HCT116 (cell line): ENCODE data around the gene IPCEF1. TPM values are rescaled to one million over a fixed set of nuclear protein-coding genes. Genes with fewer than 3 reads are reported as not detected.

Source experiments
- ATAC-seq: fragments of 200-7000 bp; cut with Tn5 transposase; 2 replicates; pipeline ENCODE4 v1.9.1; 2020; ENCODE audit warnings: mild to moderate bottlenecking, moderate library complexity
- BruUV-seq: library from RNA; stranded (reverse); fragments of 400-500 nt; replicated peaks from 2 replicates; lab custom pipeline; 2021; lab: Mats Ljungman, UMichigan
- CTCF ChIA-PET: fragments of 300-600 bp; sonication (Branson Sonifier 250); formaldehyde crosslinking; loops from one replicate; lab custom pipeline; 2021; ENCODE audit warnings: antibody characterized with exemption; lab: Charles Lee
- POLR2A ChIA-PET: fragments of 300-600, 350-600 bp; sonication (Branson Sonifier 250); formaldehyde crosslinking; loops from one replicate; lab custom pipeline; 2021; ENCODE audit warnings: antibody characterized with exemption; lab: Charles Lee
- RAD21 ChIA-PET, 2 experiments: fragments of 300-600 bp; sonication (Branson Sonifier 250); formaldehyde crosslinking; loops; one replicate each; lab custom pipeline; 2023; ENCODE audit warnings: low total read pairs in 2 of 2; ENCODE audit not compliant: uncharacterized antibody in 2 of 2, unreplicated experiment in 2 of 2, low non-redundant PET in 1 of 2; lab: Charles Lee
- DNase-seq: peaks from one replicate; pipeline ENCODE4 v3.0.0-alpha.2; 2010; ENCODE audit warnings: low read depth, low spot score
- H2AFZ ChIP-seq: fragments of 200-600 bp; shearing (Covaris generic), sonication (generic); 2 replicates; pipeline ENCODE4 v1.6.1; 2017; ENCODE audit warnings: low read depth, mixed run types, mixed read lengths, antibody characterized with exemption, low read length; ENCODE audit not compliant: poor library complexity, severe bottlenecking
- H3K27ac ChIP-seq: 2 replicates; pipeline ENCODE4 v1.5.1; 2012; ENCODE audit warnings: low read depth, low read length
- H3K27me3 ChIP-seq: fragments of 200-600 bp; sonication (generic); 2 replicates; pipeline ENCODE4 v1.6.1; 2016; ENCODE audit warnings: mixed run types, low read length, mixed read lengths; ENCODE audit not compliant: insufficient read depth
- H3K36me3 ChIP-seq, 2 experiments: fragments of 200-500 bp in 1 of 2; fragments of 200-600 bp in 1 of 2; sonication (Bioruptor generic) in 1 of 2; sonication (generic) in 1 of 2; 2 replicates each; pipeline versions ENCODE4 v1.5.1 to v1.6.1; 2014 to 2016; ENCODE audit warnings: low read length in 2 of 2, inconsistent platforms in 1 of 2, mixed read lengths in 1 of 2, mixed run types in 1 of 2; ENCODE audit not compliant: insufficient read depth in 2 of 2, control insufficient read depth in 1 of 2
- H3K4me1 ChIP-seq, 2 experiments: fragments of 200-600 bp in 1 of 2; sonication (generic) in 1 of 2; 2 replicates each; pipeline versions ENCODE4 v1.5.1 to v1.6.1; 2012 to 2017; ENCODE audit warnings: low read length in 2 of 2, inconsistent platforms in 1 of 2, mild to moderate bottlenecking in 1 of 2, mixed read lengths in 1 of 2, mixed run types in 1 of 2, moderate library complexity in 1 of 2; ENCODE audit not compliant: insufficient read depth in 2 of 2, control insufficient read depth in 1 of 2
- H3K4me2 ChIP-seq: fragments of 200-600 bp; sonication (generic); 2 replicates; pipeline ENCODE4 v1.6.1; 2017; ENCODE audit warnings: mixed run types, low read length, mixed read lengths
- H3K4me3 ChIP-seq, 2 experiments: fragments of 200-600 bp in 1 of 2; sonication (generic) in 1 of 2; replicated peaks in 1 of 2; 2 replicates each; pipeline ENCODE4 v1.5.1; 2011 to 2016; ENCODE audit warnings: low read length in 2 of 2, control low read depth in 1 of 2, low read depth in 1 of 2, mild to moderate bottlenecking in 1 of 2, mixed read lengths in 1 of 2, mixed run types in 1 of 2
- H3K79me2 ChIP-seq: fragments of 200-600 bp; sonication (generic); 2 replicates; pipeline ENCODE4 v1.6.1; 2017; ENCODE audit warnings: mild to moderate bottlenecking, mixed run types, low read length, moderate library complexity, mixed read lengths; ENCODE audit not compliant: insufficient read depth
- H3K9ac ChIP-seq: fragments of 200-600 bp; sonication (generic); 2 replicates; pipeline ENCODE4 v1.6.1; 2016; ENCODE audit warnings: low read length, mixed read lengths
- H3K9me2 ChIP-seq: fragments of 200-600 bp; sonication (generic), shearing (Covaris generic); 2 replicates; pipeline ENCODE4 v1.6.1; 2017; ENCODE audit warnings: mixed run types, mild to moderate bottlenecking, moderate library complexity; ENCODE audit not compliant: insufficient read depth
- H3K9me3 ChIP-seq, 2 experiments: fragments of 200-500 bp in 1 of 2; fragments of 200-600 bp in 1 of 2; sonication (Bioruptor generic) in 1 of 2; sonication (generic) in 1 of 2; 2 replicates each; pipeline ENCODE4 v1.6.1; 2014 to 2017; ENCODE audit warnings: low read length in 2 of 2, mixed read lengths in 2 of 2, inconsistent platforms in 1 of 2, low read depth in 1 of 2, mild to moderate bottlenecking in 1 of 2, mixed run types in 1 of 2, moderate library complexity in 1 of 2; ENCODE audit not compliant: control insufficient read depth in 1 of 2, insufficient read depth in 1 of 2
- H4K20me1 ChIP-seq: fragments of 200-600 bp; sonication (generic), shearing (Covaris generic); 2 replicates; pipeline ENCODE4 v1.6.1; 2017; ENCODE audit warnings: mixed run types, mild to moderate bottlenecking, moderate library complexity; ENCODE audit not compliant: insufficient read depth
- CEBPB ChIP-seq: IDR thresholded peaks from 2 replicates; pipeline ENCODE4 v1.6.1; 2012; ENCODE audit warnings: low read depth
- EGR1 ChIP-seq: IDR thresholded peaks from 2 replicates; pipeline ENCODE4 v1.6.1; 2012; ENCODE audit warnings: low read depth
- ELF1 ChIP-seq: IDR thresholded peaks from 2 replicates; pipeline ENCODE4 v1.6.1; 2012; ENCODE audit warnings: low read depth, borderline replicate concordance
- EZH2phosphoT487 ChIP-seq: fragments of 200-600 bp; IDR thresholded peaks from 2 replicates; pipeline ENCODE4 v1.6.1; 2018; ENCODE audit warnings: antibody characterized with exemption, borderline replicate concordance
- FOSL1 ChIP-seq: IDR thresholded peaks from 2 replicates; pipeline ENCODE4 v1.6.1; 2012; ENCODE audit warnings: low read depth
- MAX ChIP-seq: IDR thresholded peaks from 2 replicates; pipeline ENCODE4 v1.6.1; 2012
- SIN3A ChIP-seq: IDR thresholded peaks from 2 replicates; pipeline ENCODE4 v1.6.1; 2012; ENCODE audit warnings: low read depth
- SP1 ChIP-seq: IDR thresholded peaks from 2 replicates; pipeline ENCODE4 v1.6.1; 2012; ENCODE audit warnings: low read depth
- YY1 ChIP-seq: IDR thresholded peaks from 2 replicates; pipeline ENCODE4 v1.6.1; 2011; ENCODE audit warnings: low read length, low read depth, moderate library complexity, mild to moderate bottlenecking; ENCODE audit not compliant: insufficient replicate concordance; ENCODE audit errors: extremely low read depth
- ZBTB33 ChIP-seq: IDR thresholded peaks from 2 replicates; pipeline ENCODE4 v1.6.1; 2011; ENCODE audit warnings: mild to moderate bottlenecking, low read length, moderate library complexity; ENCODE audit not compliant: insufficient replicate concordance; ENCODE audit errors: extremely low read depth
- intact Hi-C: fragments of 100-400 bp; cut with micrococcal nuclease; formaldehyde crosslinking; loops from 2 replicates; pipeline ENCODE4 v1.10.0; 2022
- total RNA-seq: library from RNA; stranded (reverse); gene quantifications from one replicate; pipeline ENCODE4 v1.2.1, GENCODE V29; 2021; ENCODE audit not compliant: unreplicated experiment
- TF ChIP-seq, protein P1 (sequence below): IDR thresholded peaks from 2 replicates; pipeline ENCODE4 v1.6.1; 2012

IPCEF1 gene
- total RNA-seq, 1 experiment from 2014 or later = 0.32 TPM

DNA sequence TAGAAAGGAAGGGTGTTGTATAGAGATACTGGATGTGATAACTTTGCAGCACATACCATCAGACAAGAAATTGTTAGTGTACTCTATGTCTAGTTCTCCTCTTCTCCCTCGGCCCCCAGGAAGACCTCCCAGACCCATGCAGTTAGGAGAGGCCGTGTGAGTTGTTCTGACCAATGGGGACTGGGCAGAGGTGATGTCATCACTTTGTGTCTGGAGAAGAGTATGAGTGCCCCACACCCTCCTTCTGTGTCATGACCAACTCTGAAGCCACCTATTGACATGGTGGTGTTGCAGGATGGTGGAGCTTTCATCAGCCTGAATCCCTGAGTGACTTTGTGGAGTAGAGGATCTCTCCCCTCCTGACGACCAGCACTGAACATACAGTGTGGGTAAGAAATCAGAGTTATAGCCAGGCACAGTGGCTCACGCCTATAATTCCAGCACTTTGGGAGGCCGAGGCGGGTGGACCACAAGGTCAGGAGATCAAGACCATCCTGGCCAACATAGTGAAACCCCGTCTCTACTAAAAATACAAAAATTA, 72.2 kb downstream of the IPCEF1 start (continued):
- no peak for TF ChIP-seq MAX
- no peak for TF ChIP-seq SP1
- no peak for TF ChIP-seq ELF1
- no peak for TF ChIP-seq YY1
- TF ChIP-seq CEBPB = no peak
- TF ChIP-seq FOSL1 = no peak
- TF ChIP-seq EZH2phosphoT487 = no peak
- no peak for TF ChIP-seq ZBTB33

- BruUV-seq = no TSS peak
- Histone ChIP-seq H3K9me3 (no peaks in the 10 kb centered on the region), H3K4me2 (no peak overlapping the region), H3K4me1 (no peaks in the 10 kb centered on the region; a peak in 1 of 4 replicates), H3K27ac (no peak overlapping the region), H2AFZ (no peak overlapping the region), H3K9me2 (no peaks in the 10 kb centered on the region), H3K36me3 (no peaks in the 10 kb centered on the region), H3K79me2 (no peaks in the 10 kb centered on the region), H4K20me1 (no peaks in the 10 kb centered on the region), H3K4me3 (no peak overlapping the region), H3K27me3 (no peaks in the 10 kb centered on the region), H3K9ac (no peak overlapping the region)
- CTCF ChIA-PET = no interaction called here
- no peak for TF ChIP-seq FOSL1
- no peak for TF ChIP-seq CEBPB
- TF ChIP-seq, protein P1, sequence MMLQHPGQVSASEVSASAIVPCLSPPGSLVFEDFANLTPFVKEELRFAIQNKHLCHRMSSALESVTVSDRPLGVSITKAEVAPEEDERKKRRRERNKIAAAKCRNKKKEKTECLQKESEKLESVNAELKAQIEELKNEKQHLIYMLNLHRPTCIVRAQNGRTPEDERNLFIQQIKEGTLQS = no peak
- no peak for TF ChIP-seq EZH2phosphoT487
- no peak for TF ChIP-seq SP1
- no peak for TF ChIP-seq SIN3A
- no peak for TF ChIP-seq EGR1
- DNase-seq = no peak
- POLR2A ChIA-PET = no interaction called here
- RAD21 ChIA-PET = no interaction called here
- intact Hi-C loops = no loop called here
- no peak for ATAC-seq
Measured at GRCh38 chr6:154280521-154280920, 76.1 kb downstream of the IPCEF1 start.
